Gastrocnemius medialis (tissue), 4 donors: ENCODE data around the gene NEUROD1. TPM values are rescaled to one million over a fixed set of nuclear protein-coding genes. Genes with fewer than 3 reads are reported as not detected.
"Not testable (repeated sequence)": the region's sequence is repeated elsewhere in the genome, so short reads cannot be mapped to it uniquely, and the experiment has no call there.

Experiments
- ATAC-seq, 2 donors: fragments of 150-250 bp; one replicate each; pipeline ENCODE4 v1.9.1; 2016
- DNase-seq, 2 donors: peaks; one replicate each; pipeline ENCODE4 v3.0.0-alpha.2; 2019
- H3K27ac ChIP-seq, 4 donors: fragments of 200-600 bp; sonication (generic); 1 replicate in 1 of 4; 2 replicates in 3 of 4; pipeline ENCODE4 v1.5.1; 2016 to 2018; ENCODE audit warnings: mild to moderate bottlenecking in 2 of 4, moderate library complexity in 1 of 4
- H3K27me3 ChIP-seq, 3 donors: fragments of 200-600 bp; sonication (generic) in 2 of 3; 1 replicate in 1 of 3; 2 replicates in 2 of 3; pipeline versions ENCODE4 v1.5.1 to v1.6.0; 2016 to 2019; ENCODE audit warnings: mild to moderate bottlenecking in 1 of 3, moderate library complexity in 1 of 3
- H3K36me3 ChIP-seq, 2 donors: fragments of 200-600 bp; sonication (generic) in 1 of 2; one replicate each; pipeline ENCODE4 v1.5.1; 2017 to 2018
- H3K4me1 ChIP-seq, 2 donors: fragments of 200-600 bp; sonication (generic) in 1 of 2; one replicate each; pipeline ENCODE4 v1.5.1; 2016 to 2017; ENCODE audit warnings: mild to moderate bottlenecking in 2 of 2
- H3K4me3 ChIP-seq, 4 donors: fragments of 200-600 bp; sonication (generic) in 3 of 4; 1 replicate in 1 of 4; 2 replicates in 3 of 4; pipeline ENCODE4 v1.5.1; 2016 to 2019; ENCODE audit warnings: mild to moderate bottlenecking in 2 of 4
- H3K9me3 ChIP-seq, 3 donors: fragments of 200-600 bp; sonication (generic) in 2 of 3; 1 replicate in 1 of 3; 2 replicates in 2 of 3; pipeline ENCODE4 v1.5.1; 2016 to 2019
- POLR2A ChIP-seq, 2 donors: fragments of 450-650 bp; IDR thresholded peaks; one replicate each; pipeline ENCODE4 v1.6.1; 2017; ENCODE audit warnings: antibody characterized with exemption in 2 of 2, mild to moderate bottlenecking in 2 of 2, moderate library complexity in 2 of 2
- in situ Hi-C, 4 donors: fragments of 200-750 bp; cut with MboI; loops; one replicate each; pipeline versions ENCODE4 v1.15.0 to v1.8.0; 2017; ENCODE audit warnings: low sequenced_read_pairs in 4 of 4
- intact Hi-C: fragments of 100-400 bp; cut with DNase I; formaldehyde crosslinking; loops from one replicate; pipeline ENCODE4 v1.15.1; 2023; ENCODE audit warnings: low total_unique reads
- total RNA-seq, 4 donors: library from RNA; depleted of rRNA; stranded (reverse); fragments of >200 nt; gene quantifications; one replicate each; pipeline versions ENCODE4 v1.1.0 to v1.2.3, GENCODE V29; 2016
- TF ChIP-seq, protein P1 (sequence below), 5 experiments: fragments of 450-650 bp in 3 of 5; fragments of 200-600 bp in 2 of 5; sonication (generic) in 2 of 5; IDR thresholded peaks in 4 of 5; conservative IDR thresholded peaks in 1 of 5; 1 replicate in 4 of 5; 2 replicates in 1 of 5; pipeline ENCODE4 v1.5.1; 2016 to 2019; ENCODE audit warnings: antibody characterized with exemption in 5 of 5, mild to moderate bottlenecking in 3 of 5, moderate library complexity in 3 of 5

Gene NEUROD1
- total RNA-seq, 4 donors from 2014 or later, result not detected

DNA sequence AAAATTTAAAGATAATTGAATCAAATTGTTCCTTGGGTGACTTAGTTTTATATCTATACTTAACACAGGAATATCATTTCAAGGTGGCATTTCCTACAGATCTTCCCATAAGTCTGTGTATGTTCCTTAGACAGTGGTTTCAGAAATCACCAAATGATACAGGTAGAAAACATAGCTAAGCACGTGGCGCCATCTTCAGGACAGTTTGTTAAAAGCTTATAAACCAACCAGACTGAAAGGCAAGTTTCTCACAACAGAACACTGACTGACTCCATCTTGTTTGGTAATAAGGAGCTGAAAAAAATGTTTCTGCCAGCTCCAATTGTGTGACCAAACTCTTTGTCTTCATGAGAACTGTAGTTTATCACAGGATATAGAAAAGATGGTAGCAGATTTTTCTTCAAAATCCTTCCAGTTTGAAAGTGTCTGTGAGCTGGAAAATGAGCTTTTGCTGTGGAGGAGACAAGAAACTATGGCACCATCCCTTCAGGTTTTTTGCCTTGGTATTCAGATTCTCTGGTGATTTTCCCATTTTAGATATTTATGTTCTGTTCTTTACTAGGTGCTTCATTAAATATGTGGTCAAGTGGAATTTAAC lies 34.8 kb upstream of the NEUROD1 start:
- in situ Hi-C loops, result loop anchor here (10.0 to 25.0 kb wide), 4 partner anchors 603 to 1603 kb away; no protein-coding TSS in a partner anchor
- intact Hi-C loops, result loop anchor here (10.0 kb wide), 2 partner anchors 610 to 640 kb away; no protein-coding TSS in a partner anchor
- peak; percentile 3 to 15 for DNase-seq

DNA sequence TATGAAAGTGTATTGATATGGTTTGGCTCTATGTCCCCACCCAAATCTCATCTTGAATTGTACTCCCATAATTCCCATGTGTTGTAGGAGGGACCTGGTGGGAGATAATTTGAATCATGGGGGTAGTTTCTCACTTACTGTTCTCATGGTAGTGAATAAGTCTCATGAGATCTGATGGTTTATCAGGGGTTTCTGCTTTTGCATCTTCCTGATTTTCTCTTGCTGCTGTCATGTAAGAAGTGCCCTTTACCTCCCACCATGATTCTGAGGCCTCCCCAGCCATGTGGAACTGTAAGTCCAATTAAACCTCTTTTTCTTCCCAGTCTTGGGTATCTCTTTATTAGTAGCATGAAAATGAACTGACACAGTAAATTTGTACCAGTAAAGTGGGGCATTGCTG lies 30.7 kb upstream of the NEUROD1 start:
- in situ Hi-C loops, result loop anchor here (10.0 to 25.0 kb wide), 4 partner anchors 599 to 1599 kb away; no protein-coding TSS in a partner anchor
- not testable (repeated sequence) for H3K27me3 ChIP-seq, H3K4me1 ChIP-seq, H3K36me3 ChIP-seq, ATAC-seq, DNase-seq, H3K27ac ChIP-seq, H3K9me3 ChIP-seq, H3K4me3 ChIP-seq
- intact Hi-C loops, result loop anchor here (10.0 kb wide), 2 partner anchors 606 to 636 kb away; no protein-coding TSS in a partner anchor

More for the DNA sequence above, 34.8 kb upstream of the NEUROD1 start:
- Histone ChIP-seq H3K9me3 (no peaks in the 10 kb centered on the region), H3K4me3 (no peak overlapping the region), H3K36me3 (no peaks in the 10 kb centered on the region), H3K4me1 (no peaks in the 10 kb centered on the region), H3K27me3 (no peaks in the 10 kb centered on the region), H3K27ac (no peak overlapping the region)
- TF ChIP-seq POLR2A (IDR thresholded peaks at IDR 0.05), result no peak
- TF ChIP-seq, protein P1, sequence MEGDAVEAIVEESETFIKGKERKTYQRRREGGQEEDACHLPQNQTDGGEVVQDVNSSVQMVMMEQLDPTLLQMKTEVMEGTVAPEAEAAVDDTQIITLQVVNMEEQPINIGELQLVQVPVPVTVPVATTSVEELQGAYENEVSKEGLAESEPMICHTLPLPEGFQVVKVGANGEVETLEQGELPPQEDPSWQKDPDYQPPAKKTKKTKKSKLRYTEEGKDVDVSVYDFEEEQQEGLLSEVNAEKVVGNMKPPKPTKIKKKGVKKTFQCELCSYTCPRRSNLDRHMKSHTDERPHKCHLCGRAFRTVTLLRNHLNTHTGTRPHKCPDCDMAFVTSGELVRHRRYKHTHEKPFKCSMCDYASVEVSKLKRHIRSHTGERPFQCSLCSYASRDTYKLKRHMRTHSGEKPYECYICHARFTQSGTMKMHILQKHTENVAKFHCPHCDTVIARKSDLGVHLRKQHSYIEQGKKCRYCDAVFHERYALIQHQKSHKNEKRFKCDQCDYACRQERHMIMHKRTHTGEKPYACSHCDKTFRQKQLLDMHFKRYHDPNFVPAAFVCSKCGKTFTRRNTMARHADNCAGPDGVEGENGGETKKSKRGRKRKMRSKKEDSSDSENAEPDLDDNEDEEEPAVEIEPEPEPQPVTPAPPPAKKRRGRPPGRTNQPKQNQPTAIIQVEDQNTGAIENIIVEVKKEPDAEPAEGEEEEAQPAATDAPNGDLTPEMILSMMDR (IDR thresholded peaks at IDR 0.05 in 4 of 5, conservative IDR thresholded peaks at IDR 0.05 in 1 of 5), result peak in 3 of 5 experiments; percentile 25 to 54 (median 48)
- ATAC-seq, result peak in 1 of 2 donors; percentile 65

DNA sequence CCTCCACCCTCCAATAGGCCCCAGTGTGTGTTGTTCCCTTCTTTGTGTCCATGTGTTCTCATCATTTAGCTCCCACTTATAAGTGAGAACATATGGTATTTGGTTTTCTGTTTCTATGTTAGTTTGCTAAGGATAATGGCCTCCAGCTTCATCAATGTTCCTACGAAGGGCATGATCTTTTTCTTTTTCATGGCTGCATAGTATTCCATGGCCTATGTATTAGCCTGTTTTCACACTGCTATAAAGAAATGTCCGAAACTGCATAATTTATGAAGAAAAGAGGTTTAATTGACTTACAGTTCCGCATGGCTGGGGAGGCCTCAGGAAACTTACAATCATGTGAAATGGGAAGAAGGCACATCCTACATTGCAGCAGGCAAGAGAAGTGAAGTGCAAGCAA lies 22.2 kb upstream of the NEUROD1 start:
- intact Hi-C loops, H3K9me3 ChIP-seq, DNase-seq, H3K27ac ChIP-seq, H3K4me1 ChIP-seq, H3K36me3 ChIP-seq, H3K4me3 ChIP-seq, H3K27me3 ChIP-seq, ATAC-seq: not testable (repeated sequence)
- in situ Hi-C loops, result loop anchor here (25.0 kb wide), 3 partner anchors 590 to 1590 kb away; no protein-coding TSS in a partner anchor

DNA sequence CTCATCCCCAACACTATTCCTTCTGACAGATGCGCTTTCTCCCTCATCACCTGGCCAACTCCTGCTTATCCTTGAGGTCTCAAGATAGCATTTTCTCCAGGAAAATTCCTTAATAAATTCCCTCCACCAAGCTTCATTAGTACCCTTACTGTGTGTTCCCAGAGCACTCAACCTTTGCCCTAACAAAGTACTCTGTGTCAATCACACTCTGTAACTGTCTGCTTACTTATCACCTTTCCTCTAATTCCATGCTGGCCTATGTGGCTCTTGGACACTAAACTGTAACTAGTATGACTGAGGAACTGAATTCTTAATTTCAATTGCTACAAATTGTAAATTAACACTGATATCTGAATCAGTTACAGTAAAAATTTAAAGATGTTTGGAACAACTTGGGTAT lies 17.9 kb upstream of the NEUROD1 start:
- intact Hi-C loops, result no loop called here
- no peak for DNase-seq

DNA sequence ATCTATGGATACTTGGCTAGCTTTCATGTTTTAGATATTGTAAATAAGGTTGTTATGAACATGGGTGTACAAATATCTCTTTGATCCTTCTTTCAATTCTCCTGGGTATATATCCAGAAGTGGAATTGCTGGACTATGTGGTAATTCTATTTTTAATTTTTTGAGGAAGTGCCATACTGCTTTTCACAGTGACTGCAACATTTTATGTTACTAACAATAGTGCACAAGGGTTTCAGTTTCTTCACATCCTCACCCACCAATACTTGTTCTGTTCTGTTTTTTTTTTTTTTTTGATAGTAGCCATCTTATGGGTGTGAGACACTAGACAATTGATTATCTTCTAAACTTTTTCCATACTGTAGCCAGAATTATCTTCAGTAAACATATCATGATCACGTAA lies 17.3 kb upstream of the NEUROD1 start:
- no peak for TF ChIP-seq POLR2A (IDR thresholded peaks at IDR 0.05)
- TF ChIP-seq, protein P1 (IDR thresholded peaks at IDR 0.05 in 4 of 5, conservative IDR thresholded peaks at IDR 0.05 in 1 of 5), result no peak
- Histone ChIP-seq H3K4me1 (no peaks in the 10 kb centered on the region), H3K27ac (no peak overlapping the region), H3K36me3 (no peaks in the 10 kb centered on the region), H3K9me3 (no peaks in the 10 kb centered on the region), H3K27me3 (no peaks in the 10 kb centered on the region), H3K4me3 (no peak overlapping the region)
- ATAC-seq, result no peak
- intact Hi-C loops (no loop called here), in situ Hi-C loops (no loop called here)
- DNase-seq, result no peak

More for the DNA sequence above, 17.9 kb upstream of the NEUROD1 start:
- TF ChIP-seq POLR2A (IDR thresholded peaks at IDR 0.05), result no peak
- TF ChIP-seq, protein P1 (IDR thresholded peaks at IDR 0.05 in 4 of 5, conservative IDR thresholded peaks at IDR 0.05 in 1 of 5), result no peak
- H3K4me1 ChIP-seq, result no peaks in the 10 kb centered on the region
- H3K27ac ChIP-seq, result no peak overlapping the region
- in situ Hi-C loops, result no loop called here
- no peaks in the 10 kb centered on the region for H3K9me3 ChIP-seq
- H3K27me3 ChIP-seq, result no peaks in the 10 kb centered on the region
- no peaks in the 10 kb centered on the region for H3K36me3 ChIP-seq
- H3K4me3 ChIP-seq, result no peak overlapping the region
- ATAC-seq, result no peak
